K562 (cell line): ENCODE results near the gene SLC7A4. TPM values are rescaled to one million over a fixed set of nuclear protein-coding genes. Genes with fewer than 3 reads are reported as not detected.

Experiments
- KAT7 ChIP-seq: sonication (generic); formaldehyde crosslinking; IDR thresholded peaks from 2 replicates; pipeline ENCODE4 v1.8.0; 2022; ENCODE audit warnings: missing genetic modification reagents, mild to moderate bottlenecking, borderline replicate concordance
- NCOR1 ChIP-seq: fragments of 450-650 bp; IDR thresholded peaks from 2 replicates; pipeline ENCODE4 v1.6.1; 2016; ENCODE audit warnings: mild to moderate bottlenecking, moderate library complexity
- NONO ChIP-seq, 2 experiments: fragments of 200-400 bp in 1 of 2; fragments of 450-650 bp in 1 of 2; formaldehyde crosslinking in 1 of 2; IDR thresholded peaks; 2 replicates each; pipeline ENCODE4 v1.6.1; 2017; ENCODE audit warnings: low read depth in 2 of 2, mild to moderate bottlenecking in 2 of 2, moderate library complexity in 2 of 2, low read length in 1 of 2
- POLR2AphosphoS2 ChIP-seq: IDR thresholded peaks from 2 replicates; pipeline ENCODE4 v1.6.1; 2012; ENCODE audit warnings: low read length, improper control_type of control experiment
- THRAP3 ChIP-seq: fragments of 450-650 bp; IDR thresholded peaks from 2 replicates; pipeline ENCODE4 v1.6.1; 2016; ENCODE audit warnings: mild to moderate bottlenecking, inconsistent platforms, borderline replicate concordance
- polyA plus RNA-seq, 8 experiments: library from polyadenylated mRNA; depleted of rRNA in 4 of 8; stranded (reverse) in 5 of 8; unstranded in 3 of 8; fragments of >200 nt; fragmentation: Nextera tagmentation in 2 of 8; fragmentation: Illumina TruSeq in 1 of 8; extraction: Ambion mirVana in 2 of 8; extraction: Trizol in 1 of 8; gene quantifications; 2 replicates each; pipeline versions ENCODE4 v1.2.1 to v1.2.3, GENCODE V29; 2011 to 2014; ENCODE audit warnings: inconsistent platforms in 1 of 8, missing spikeins in 1 of 8
- total RNA-seq, 7 experiments: library from RNA; depleted of rRNA in 6 of 7; stranded (reverse); fragments of >200 nt in 6 of 7; fragmentation: Illumina TruSeq in 2 of 7; extraction: Trizol in 2 of 7; gene quantifications; 2 replicates each; pipeline versions ENCODE4 v1.2.1 to v1.2.3, GENCODE V29; 2011 to 2021; ENCODE audit warnings: low replicate concordance in 1 of 7
- TF ChIP-seq, protein P1 (sequence below), 2 experiments: fragments of 450-650 bp; formaldehyde crosslinking in 1 of 2; IDR thresholded peaks; 2 replicates each; pipeline versions ENCODE4 v1.4.0 to v1.6.1; 2014 to 2020; ENCODE audit warnings: mild to moderate bottlenecking in 2 of 2, borderline replicate concordance in 1 of 2, low read depth in 1 of 2
- TF ChIP-seq, protein P2 (sequence below): sonication (generic); formaldehyde crosslinking; IDR thresholded peaks from 2 replicates; pipeline ENCODE4 v1.8.1; 2023; ENCODE audit warnings: mild to moderate bottlenecking, missing genetic modification reagents
- TF ChIP-seq, protein P3 (sequence below), 2 experiments: fragments of 450-650 bp; IDR thresholded peaks; 2 replicates each; pipeline ENCODE4 v1.6.1; 2016; ENCODE audit warnings: mild to moderate bottlenecking in 2 of 2, borderline replicate concordance in 1 of 2, low read depth in 1 of 2, moderate library complexity in 1 of 2

SLC7A4 gene
- total and polyA plus RNA-seq, 9 of the 15 experiments (the other 6 are each of a cell fraction or from before 2014, with no cell fraction given) = not detected

DNA sequence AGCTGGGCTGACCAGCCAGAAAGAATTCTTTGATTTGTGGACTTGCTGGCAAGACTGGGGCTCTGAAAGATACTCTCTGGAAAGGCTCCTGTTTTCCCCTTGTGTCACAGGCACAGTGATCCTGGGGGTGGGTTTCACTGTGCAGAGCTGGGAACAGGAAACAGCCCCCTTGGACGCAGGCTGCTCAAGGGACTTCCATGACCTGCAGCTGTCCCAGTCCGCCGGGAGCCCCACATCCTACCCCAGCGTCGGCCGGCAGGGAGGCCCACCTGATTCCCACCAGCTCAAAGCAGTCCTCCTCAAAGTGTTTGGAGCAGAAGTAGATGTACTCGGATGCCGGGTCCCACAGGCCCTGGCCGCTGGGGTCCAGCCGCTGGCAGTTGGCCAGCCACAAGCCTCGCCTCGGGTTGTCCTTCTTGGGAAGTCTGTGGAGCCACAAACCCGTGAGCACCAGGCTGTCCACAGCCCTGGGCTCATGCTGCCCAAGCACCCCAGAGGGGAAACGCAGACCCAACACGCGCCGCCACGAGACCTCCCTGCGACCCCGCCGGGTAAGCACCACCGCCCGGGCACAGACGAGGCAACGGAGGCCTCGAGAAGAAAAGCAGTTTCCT, 31.3 kb downstream of the SLC7A4 start (continued):
- TF ChIP-seq, protein P1, sequence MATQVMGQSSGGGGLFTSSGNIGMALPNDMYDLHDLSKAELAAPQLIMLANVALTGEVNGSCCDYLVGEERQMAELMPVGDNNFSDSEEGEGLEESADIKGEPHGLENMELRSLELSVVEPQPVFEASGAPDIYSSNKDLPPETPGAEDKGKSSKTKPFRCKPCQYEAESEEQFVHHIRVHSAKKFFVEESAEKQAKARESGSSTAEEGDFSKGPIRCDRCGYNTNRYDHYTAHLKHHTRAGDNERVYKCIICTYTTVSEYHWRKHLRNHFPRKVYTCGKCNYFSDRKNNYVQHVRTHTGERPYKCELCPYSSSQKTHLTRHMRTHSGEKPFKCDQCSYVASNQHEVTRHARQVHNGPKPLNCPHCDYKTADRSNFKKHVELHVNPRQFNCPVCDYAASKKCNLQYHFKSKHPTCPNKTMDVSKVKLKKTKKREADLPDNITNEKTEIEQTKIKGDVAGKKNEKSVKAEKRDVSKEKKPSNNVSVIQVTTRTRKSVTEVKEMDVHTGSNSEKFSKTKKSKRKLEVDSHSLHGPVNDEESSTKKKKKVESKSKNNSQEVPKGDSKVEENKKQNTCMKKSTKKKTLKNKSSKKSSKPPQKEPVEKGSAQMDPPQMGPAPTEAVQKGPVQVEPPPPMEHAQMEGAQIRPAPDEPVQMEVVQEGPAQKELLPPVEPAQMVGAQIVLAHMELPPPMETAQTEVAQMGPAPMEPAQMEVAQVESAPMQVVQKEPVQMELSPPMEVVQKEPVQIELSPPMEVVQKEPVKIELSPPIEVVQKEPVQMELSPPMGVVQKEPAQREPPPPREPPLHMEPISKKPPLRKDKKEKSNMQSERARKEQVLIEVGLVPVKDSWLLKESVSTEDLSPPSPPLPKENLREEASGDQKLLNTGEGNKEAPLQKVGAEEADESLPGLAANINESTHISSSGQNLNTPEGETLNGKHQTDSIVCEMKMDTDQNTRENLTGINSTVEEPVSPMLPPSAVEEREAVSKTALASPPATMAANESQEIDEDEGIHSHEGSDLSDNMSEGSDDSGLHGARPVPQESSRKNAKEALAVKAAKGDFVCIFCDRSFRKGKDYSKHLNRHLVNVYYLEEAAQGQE (IDR thresholded peaks at IDR 0.05; ENCODE audit: borderline replicate concordance) = no peak
- TF ChIP-seq, protein P1 (CRISPR knock-in tag; IDR thresholded peaks at IDR 0.05; ENCODE audit: low read depth) = no peak
- TF ChIP-seq THRAP3 (no peak), NONO (IDR thresholded peaks at IDR 0.05; ENCODE audit: low read depth in 2 of 2, low read length in 1 of 2) (no peak), NCOR1 (no peak), POLR2AphosphoS2 (no peak), KAT7 (no peak)
- TF ChIP-seq, protein P2, sequence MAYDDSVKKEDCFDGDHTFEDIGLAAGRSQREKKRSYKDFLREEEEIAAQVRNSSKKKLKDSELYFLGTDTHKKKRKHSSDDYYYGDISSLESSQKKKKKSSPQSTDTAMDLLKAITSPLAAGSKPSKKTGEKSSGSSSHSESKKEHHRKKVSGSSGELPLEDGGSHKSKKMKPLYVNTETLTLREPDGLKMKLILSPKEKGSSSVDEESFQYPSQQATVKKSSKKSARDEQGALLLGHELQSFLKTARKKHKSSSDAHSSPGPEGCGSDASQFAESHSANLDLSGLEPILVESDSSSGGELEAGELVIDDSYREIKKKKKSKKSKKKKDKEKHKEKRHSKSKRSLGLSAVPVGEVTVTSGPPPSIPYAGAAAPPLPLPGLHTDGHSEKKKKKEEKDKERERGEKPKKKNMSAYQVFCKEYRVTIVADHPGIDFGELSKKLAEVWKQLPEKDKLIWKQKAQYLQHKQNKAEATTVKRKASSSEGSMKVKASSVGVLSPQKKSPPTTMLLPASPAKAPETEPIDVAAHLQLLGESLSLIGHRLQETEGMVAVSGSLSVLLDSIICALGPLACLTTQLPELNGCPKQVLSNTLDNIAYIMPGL (CRISPR knock-in tag) = no peak
- TF ChIP-seq, protein P3, sequence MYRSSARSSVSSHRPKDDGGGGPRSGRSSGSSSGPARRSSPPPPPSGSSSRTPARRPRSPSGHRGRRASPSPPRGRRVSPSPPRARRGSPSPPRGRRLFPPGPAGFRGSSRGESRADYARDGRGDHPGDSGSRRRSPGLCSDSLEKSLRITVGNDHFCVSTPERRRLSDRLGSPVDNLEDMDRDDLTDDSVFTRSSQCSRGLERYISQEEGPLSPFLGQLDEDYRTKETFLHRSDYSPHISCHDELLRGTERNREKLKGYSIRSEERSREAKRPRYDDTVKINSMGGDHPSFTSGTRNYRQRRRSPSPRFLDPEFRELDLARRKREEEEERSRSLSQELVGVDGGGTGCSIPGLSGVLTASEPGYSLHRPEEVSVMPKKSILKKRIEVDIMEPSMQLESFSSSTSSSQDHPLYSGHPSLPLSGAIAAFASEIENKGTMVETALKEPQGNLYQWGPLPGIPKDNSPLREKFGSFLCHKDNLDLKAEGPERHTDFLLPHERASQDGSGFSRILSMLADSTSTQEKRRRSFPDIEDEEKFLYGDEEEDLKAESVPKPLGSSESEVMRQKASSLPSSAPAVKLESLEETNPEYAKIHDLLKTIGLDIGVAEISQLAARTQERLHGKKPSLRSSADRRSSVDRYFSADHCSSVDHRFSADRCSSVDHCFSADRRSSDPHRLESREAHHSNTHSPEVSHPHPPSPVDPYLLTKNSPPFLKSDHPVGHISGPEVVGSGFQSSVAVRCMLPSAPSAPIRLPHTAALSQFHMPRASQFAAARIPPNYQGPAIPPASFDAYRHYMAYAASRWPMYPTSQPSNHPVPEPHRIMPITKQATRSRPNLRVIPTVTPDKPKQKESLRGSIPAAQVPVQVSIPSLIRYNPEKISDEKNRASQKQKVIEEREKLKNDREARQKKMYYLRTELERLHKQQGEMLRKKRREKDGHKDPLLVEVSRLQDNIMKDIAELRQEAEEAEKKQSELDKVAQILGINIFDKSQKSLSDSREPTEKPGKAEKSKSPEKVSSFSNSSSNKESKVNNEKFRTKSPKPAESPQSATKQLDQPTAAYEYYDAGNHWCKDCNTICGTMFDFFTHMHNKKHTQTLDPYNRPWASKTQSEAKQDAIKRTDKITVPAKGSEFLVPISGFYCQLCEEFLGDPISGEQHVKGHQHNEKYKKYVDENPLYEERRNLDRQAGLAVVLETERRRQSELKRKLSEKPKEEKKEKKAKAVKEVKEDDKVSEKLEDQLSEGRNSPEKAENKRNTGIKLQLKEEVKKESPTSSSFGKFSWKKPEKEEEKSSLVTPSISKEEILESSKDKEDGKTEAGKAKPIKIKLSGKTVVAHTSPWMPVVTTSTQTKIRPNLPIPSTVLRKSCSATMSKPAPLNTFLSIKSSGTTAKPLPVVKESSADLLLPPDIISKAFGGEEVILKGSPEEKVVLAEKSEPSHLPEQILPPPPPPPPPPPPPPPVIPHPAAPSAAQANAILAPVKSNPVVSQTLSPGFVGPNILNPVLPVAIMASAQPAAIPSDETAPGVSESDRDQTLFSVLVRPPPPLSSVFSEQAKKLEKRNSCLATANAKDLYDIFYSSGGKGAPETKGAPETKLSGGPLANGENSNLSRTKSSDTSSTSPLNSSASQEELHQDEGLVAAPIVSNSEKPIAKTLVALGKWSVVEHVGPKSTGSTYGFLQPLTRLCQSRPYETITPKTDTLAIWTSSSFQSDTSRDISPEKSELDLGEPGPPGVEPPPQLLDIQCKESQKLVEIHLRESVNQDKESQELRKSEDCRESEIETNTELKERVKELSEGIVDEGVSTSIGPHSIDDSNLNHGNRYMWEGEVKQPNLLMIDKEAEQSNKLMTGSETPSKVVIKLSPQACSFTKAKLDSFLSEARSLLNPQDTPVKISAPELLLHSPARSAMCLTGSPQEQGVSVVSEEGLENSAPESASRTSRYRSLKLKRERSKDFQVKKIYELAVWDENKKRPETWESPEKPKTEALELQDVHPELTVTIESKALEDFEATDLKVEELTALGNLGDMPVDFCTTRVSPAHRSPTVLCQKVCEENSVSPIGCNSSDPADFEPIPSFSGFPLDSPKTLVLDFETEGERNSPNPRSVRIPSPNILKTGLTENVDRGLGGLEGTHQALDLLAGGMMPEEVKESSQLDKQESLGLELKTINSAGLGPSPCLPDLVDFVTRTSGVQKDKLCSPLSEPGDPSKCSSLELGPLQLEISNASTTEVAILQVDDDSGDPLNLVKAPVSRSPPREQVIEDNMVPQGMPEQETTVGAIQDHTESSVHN (IDR thresholded peaks at IDR 0.05; ENCODE audit: borderline replicate concordance in 1 of 2, low read depth in 1 of 2) = no peak
